H9 (cell line): ENCODE data around the gene PVR. TPM values are rescaled to one million over a fixed set of nuclear protein-coding genes. Genes with fewer than 3 reads are reported as not detected.

ENCODE experiments used
- DNase-seq: peaks from one replicate; pipeline ENCODE4 v3.0.0-alpha.2; 2017
- H2AFZ ChIP-seq: one replicate; pipeline ENCODE4 v1.6.1; 2013; ENCODE audit warnings: mild to moderate bottlenecking, low read length, control low read depth, moderate library complexity
- H2AK5ac ChIP-seq: 2 replicates; pipeline ENCODE4 v1.6.1; 2013; ENCODE audit warnings: low read length, control low read depth, mixed read lengths; ENCODE audit not compliant: insufficient read length
- H2BK120ac ChIP-seq: one replicate; pipeline ENCODE4 v1.6.1; 2013; ENCODE audit warnings: low read depth, mild to moderate bottlenecking, low read length, control low read depth, inconsistent platforms; ENCODE audit not compliant: poor library complexity, severe bottlenecking
- H2BK12ac ChIP-seq: 2 replicates; pipeline ENCODE4 v1.6.1; 2013; ENCODE audit warnings: low read length, control low read depth, mixed read lengths, low read depth; ENCODE audit not compliant: insufficient read length
- H2BK15ac ChIP-seq: 2 replicates; pipeline ENCODE4 v1.6.1; 2013; ENCODE audit warnings: low read depth, low read length, control low read depth
- H2BK20ac ChIP-seq: one replicate; pipeline ENCODE4 v1.6.1; 2013; ENCODE audit warnings: low read depth, mild to moderate bottlenecking, low read length, control low read depth, inconsistent platforms; ENCODE audit not compliant: poor library complexity, severe bottlenecking
- H2BK5ac ChIP-seq: 2 replicates; pipeline ENCODE4 v1.6.1; 2013; ENCODE audit warnings: low read length, control low read depth, mixed read lengths; ENCODE audit not compliant: insufficient read length
- H3K14ac ChIP-seq: 2 replicates; pipeline ENCODE4 v1.6.1; 2013; ENCODE audit warnings: low read length, control low read depth; ENCODE audit not compliant: insufficient read depth
- H3K18ac ChIP-seq: 2 replicates; pipeline ENCODE4 v1.6.1; 2013; ENCODE audit warnings: low read depth, mild to moderate bottlenecking, mixed read lengths, low read length, control low read depth; ENCODE audit not compliant: insufficient read length
- H3K23ac ChIP-seq: 2 replicates; pipeline ENCODE4 v1.6.1; 2013; ENCODE audit warnings: low read length, control low read depth, mixed read lengths, low read depth; ENCODE audit not compliant: insufficient read length
- H3K23me2 ChIP-seq: 2 replicates; pipeline ENCODE4 v1.6.1; 2013; ENCODE audit warnings: low read depth, mild to moderate bottlenecking, mixed read lengths, low read length, control low read depth; ENCODE audit not compliant: insufficient read length, poor library complexity, severe bottlenecking
- H3K27ac ChIP-seq: 2 replicates; pipeline ENCODE4 v1.5.1; 2013; ENCODE audit warnings: low read length, control low read depth, mixed read lengths, low read depth; ENCODE audit not compliant: insufficient read length
- H3K27me3 ChIP-seq: 2 replicates; pipeline ENCODE4 v1.6.1; 2013; ENCODE audit warnings: low read length, control low read depth, inconsistent platforms; ENCODE audit not compliant: insufficient read depth
- H3K4ac ChIP-seq: 2 replicates; pipeline ENCODE4 v1.6.1; 2013; ENCODE audit warnings: low read depth, mild to moderate bottlenecking, control low read depth, inconsistent platforms, low read length, moderate library complexity
- H3K4me1 ChIP-seq: 2 replicates; pipeline ENCODE4 v1.6.1; 2013; ENCODE audit warnings: low read length, control low read depth, inconsistent platforms; ENCODE audit not compliant: insufficient read depth
- H3K4me2 ChIP-seq: 2 replicates; pipeline ENCODE4 v1.6.1; 2013; ENCODE audit warnings: low read length, control low read depth, mixed read lengths; ENCODE audit not compliant: insufficient read length, insufficient read depth
- H3K56ac ChIP-seq: 2 replicates; pipeline ENCODE4 v1.6.1; 2013; ENCODE audit warnings: low read depth, mild to moderate bottlenecking, mixed read lengths, low read length, control low read depth; ENCODE audit not compliant: insufficient read length
- H3K79me1 ChIP-seq: 2 replicates; pipeline ENCODE4 v1.6.1; 2013; ENCODE audit warnings: low read depth, mild to moderate bottlenecking, moderate library complexity, low read length, control low read depth, inconsistent platforms; ENCODE audit not compliant: insufficient read depth, poor library complexity, severe bottlenecking
- H3K79me2 ChIP-seq: 2 replicates; pipeline ENCODE4 v1.6.1; 2013; ENCODE audit warnings: low read length, control low read depth, inconsistent platforms; ENCODE audit not compliant: insufficient read depth
- H3K9ac ChIP-seq: 2 replicates; pipeline ENCODE4 v1.6.1; 2013; ENCODE audit warnings: low read length, control low read depth, mixed read lengths; ENCODE audit not compliant: insufficient read length; ENCODE audit errors: extremely low read depth
- H3K9me3 ChIP-seq: one replicate; pipeline ENCODE4 v1.6.1; 2013; ENCODE audit warnings: low read depth, low read length, inconsistent platforms; ENCODE audit not compliant: control insufficient read depth
- H3T11ph ChIP-seq: one replicate; pipeline ENCODE4 v1.6.1; 2013; ENCODE audit warnings: mild to moderate bottlenecking, low read length, control low read depth, inconsistent platforms
- H4K20me1 ChIP-seq: one replicate; pipeline ENCODE4 v1.6.1; 2013; ENCODE audit not compliant: control insufficient read depth, insufficient read length, insufficient read depth
- H4K5ac ChIP-seq: 2 replicates; pipeline ENCODE4 v1.6.1; 2013; ENCODE audit warnings: low read depth, mild to moderate bottlenecking, mixed read lengths, low read length, control low read depth; ENCODE audit not compliant: insufficient read length
- H4K8ac ChIP-seq: replicated peaks from 2 replicates; pipeline ENCODE4 v1.6.1; 2013; ENCODE audit warnings: low read length, control low read depth, mixed read lengths, low read depth; ENCODE audit not compliant: insufficient read length
- H4K91ac ChIP-seq: 2 replicates; pipeline ENCODE4 v1.6.1; 2013; ENCODE audit warnings: low read depth, mild to moderate bottlenecking, moderate library complexity, mixed read lengths, low read length, control low read depth; ENCODE audit not compliant: insufficient read length
- H3K27ac Mint-ChIP-seq, 3 experiments: 2 replicates in 2 of 3; 3 replicates in 1 of 3; pipeline ENCODE4 v1.8.0; 2020 to 2021; ENCODE audit warnings: mixed read lengths in 3 of 3, mild to moderate bottlenecking in 1 of 3, moderate library complexity in 1 of 3
- H3K27me3 Mint-ChIP-seq: 2 replicates; pipeline ENCODE4 v1.8.0; 2021; ENCODE audit warnings: low read depth, mild to moderate bottlenecking, moderate library complexity, mixed read lengths
- H3K36me3 Mint-ChIP-seq, 3 experiments: 2 replicates in 2 of 3; 3 replicates in 1 of 3; pipeline ENCODE4 v1.8.0; 2020 to 2021; ENCODE audit warnings: low read depth in 3 of 3, mixed read lengths in 3 of 3; ENCODE audit not compliant: insufficient read depth in 1 of 3
- H3K4me1 Mint-ChIP-seq, 2 experiments: 2 replicates each; pipeline ENCODE4 v1.8.0; 2020; ENCODE audit warnings: mixed read lengths in 2 of 2
- H3K4me3 Mint-ChIP-seq, 2 experiments: 2 replicates in 1 of 2; 3 replicates in 1 of 2; pipeline ENCODE4 v1.8.0; 2020 to 2021; ENCODE audit warnings: mild to moderate bottlenecking in 2 of 2, mixed read lengths in 2 of 2, moderate library complexity in 1 of 2
- H3K9me3 Mint-ChIP-seq, 2 experiments: 2 replicates in 1 of 2; 3 replicates in 1 of 2; pipeline ENCODE4 v1.8.0; 2020; ENCODE audit warnings: mild to moderate bottlenecking in 2 of 2, mixed read lengths in 2 of 2, moderate library complexity in 1 of 2
- CTCF ChIP-seq: fragments of 200-600 bp; sonication (generic); conservative IDR thresholded peaks from 3 replicates; pipeline ENCODE4 v1.8.0; 2021; ENCODE audit warnings: antibody characterized with exemption, mild to moderate bottlenecking
- WGBS: extraction: QIAGEN DNeasy Blood & Tissue Kit; methylation state at CpG from one replicate; pipeline ENCODE4 v1.1.7; 2013; ENCODE audit warnings: missing lambda C conversion rate, low lambda C conversion rate, mixed read lengths; ENCODE audit not compliant: insufficient read length; ENCODE audit errors: extremely low coverage; 5-methylcytosine and 5-hydroxymethylcytosine counted together
- total RNA-seq: library from RNA; stranded (reverse); gene quantifications from 2 replicates; pipeline ENCODE4 v1.2.1, GENCODE V29; 2021

PVR gene
- total RNA-seq, 1 experiment from 2014 or later = 29.2 TPM

DNA sequence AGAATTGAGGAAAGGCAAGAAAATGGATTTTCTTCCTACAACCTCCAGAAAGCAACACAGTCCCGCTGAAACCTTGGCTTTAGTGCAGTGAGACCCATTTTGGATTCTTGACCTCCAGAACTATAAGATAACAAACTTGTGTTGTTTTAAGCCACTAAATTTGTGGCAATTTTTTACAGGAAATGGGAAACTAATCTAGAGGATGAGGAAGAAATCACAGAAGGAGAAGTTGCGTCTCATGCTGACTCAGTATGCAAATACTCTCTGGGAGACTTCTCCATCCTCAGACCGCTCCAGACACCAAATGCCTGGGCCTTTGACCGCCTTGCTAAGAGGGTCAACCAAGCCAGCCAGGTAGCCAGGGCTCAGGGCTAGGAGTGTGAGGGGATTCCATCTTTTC, 42.2 kb downstream of the PVR start:
- Histone ChIP-seq H2AFZ (no peak overlapping the region), H3K18ac (no peak overlapping the region), H2BK15ac (no peak overlapping the region), H4K5ac (no peak overlapping the region), H2AK5ac (no peak overlapping the region), H2BK120ac (no peak overlapping the region), H3K79me2 (no peaks in the 10 kb centered on the region), H2BK5ac (no peak overlapping the region), H3K9ac (no peak overlapping the region), H4K91ac (no peak overlapping the region), H3T11ph (no peak overlapping the region), H3K23ac (no peak overlapping the region), H2BK12ac (no peak overlapping the region), H3K27me3 (no peaks in the 10 kb centered on the region), H3K9me3 (no peaks in the 10 kb centered on the region), H3K56ac (no peak overlapping the region), H3K4ac (no peak overlapping the region), H2BK20ac (no peak overlapping the region), H3K14ac (no peak overlapping the region), H3K27ac (no peak overlapping the region), H4K8ac (no peak overlapping the region), H4K20me1 (no peaks in the 10 kb centered on the region), H3K79me1 (no peaks in the 10 kb centered on the region), H3K23me2 (no peaks in the 10 kb centered on the region), H3K4me1 (peaks cover 2% of the 10 kb centered on the region; the same call in 1 of the 2 replicates), H3K4me2 (no peak overlapping the region)
- DNase-seq = no peak
- no CpG with 5 or more reads among the region's 4 CpGs for WGBS
- Mint-ChIP-seq H3K27me3 (peaks cover 11% of the 10 kb centered on the region), H3K36me3 (no peaks in the 10 kb centered on the region), H3K9me3 (no peaks in the 10 kb centered on the region), H3K4me3 (no peak overlapping the region), H3K27ac (no peak overlapping the region), H3K4me1 (peaks cover 15 to 18% of the 10 kb centered on the region in 2 experiments)
- TF ChIP-seq CTCF = no peak
